A673 (cell line): ENCODE measurements around the gene BRSK1. TPM values are rescaled to one million over a fixed set of nuclear protein-coding genes. Genes with fewer than 3 reads are reported as not detected.

Experiments used
- BruUV-seq: library from RNA; stranded (reverse); fragments of 400-500 nt; replicated peaks from 2 replicates; lab custom pipeline; 2021; lab: Mats Ljungman, UMichigan
- CTCF ChIA-PET: fragments of 300-600 bp; sonication (Branson Sonifier 250); formaldehyde crosslinking; loops from one replicate; lab custom pipeline; 2022; ENCODE audit warnings: antibody characterized with exemption; lab: Charles Lee
- POLR2A ChIA-PET: fragments of 300-600 bp; sonication (Branson Sonifier 250); formaldehyde crosslinking; loops from one replicate; lab custom pipeline; 2022; ENCODE audit warnings: antibody characterized with exemption; ENCODE audit not compliant: low non-redundant PET; lab: Charles Lee
- DNase-seq: peaks from one replicate; pipeline ENCODE4 v3.0.0-alpha.2; 2015; ENCODE audit warnings: low spot score
- H3K27ac ChIP-seq: fragments of 200-600 bp; sonication (generic); 2 replicates; pipeline ENCODE4 v1.5.1; 2016; ENCODE audit warnings: mixed run types, low read depth, mild to moderate bottlenecking, mixed read lengths, antibody characterized with exemption, low read length; ENCODE audit not compliant: poor library complexity, severe bottlenecking
- H3K27me3 ChIP-seq: fragments of 200-600 bp; sonication (generic); replicated peaks from 2 replicates; pipeline ENCODE4 v1.6.1; 2017; ENCODE audit warnings: mixed run types, low read depth, mild to moderate bottlenecking, mixed read lengths, antibody characterized with exemption, low read length; ENCODE audit not compliant: insufficient read depth, poor library complexity
- H3K36me3 ChIP-seq: fragments of 200-600 bp; sonication (generic); 2 replicates; pipeline ENCODE4 v1.6.1; 2016; ENCODE audit warnings: mixed run types, mild to moderate bottlenecking, mixed read lengths, antibody characterized with exemption, low read length; ENCODE audit not compliant: insufficient read depth, poor library complexity, severe bottlenecking
- H3K4me1 ChIP-seq: fragments of 200-600 bp; sonication (generic); 2 replicates; pipeline ENCODE4 v1.6.1; 2017; ENCODE audit warnings: mixed run types, mild to moderate bottlenecking, mixed read lengths, antibody characterized with exemption, low read length; ENCODE audit not compliant: insufficient read depth, poor library complexity, severe bottlenecking
- H3K4me3 ChIP-seq: fragments of 200-600 bp; sonication (generic); 2 replicates; pipeline ENCODE4 v1.5.1; 2016; ENCODE audit warnings: low read depth, mixed run types, mild to moderate bottlenecking, mixed read lengths, low read length; ENCODE audit not compliant: poor library complexity, severe bottlenecking
- H3K9me3 ChIP-seq: fragments of 200-600 bp; sonication (generic); 2 replicates; pipeline ENCODE4 v1.6.1; 2016; ENCODE audit warnings: mixed run types, low read depth, mild to moderate bottlenecking, mixed read lengths, antibody characterized with exemption, low read length; ENCODE audit not compliant: poor library complexity, severe bottlenecking
- CTCF ChIP-seq: fragments of 300-800, 200-600 bp; sonication (generic); conservative IDR thresholded peaks from 2 replicates; pipeline ENCODE4 v1.5.1; 2017; ENCODE audit warnings: low read depth, mild to moderate bottlenecking, antibody characterized with exemption, low read length, moderate library complexity, mixed read lengths
- EZH2 ChIP-seq: fragments of 200-600 bp; sonication (generic); IDR thresholded peaks from 2 replicates; pipeline ENCODE4 v1.6.1; 2017; ENCODE audit warnings: borderline replicate concordance, low read depth, mild to moderate bottlenecking, mixed read lengths, antibody characterized with exemption, low read length; ENCODE audit not compliant: poor library complexity, severe bottlenecking
- intact Hi-C: fragments of 100-400 bp; cut with micrococcal nuclease; formaldehyde crosslinking; loops from one replicate; pipeline ENCODE4 v1.10.0; 2022; ENCODE audit not compliant: unreplicated experiment
- total RNA-seq: library from RNA; stranded (reverse); gene quantifications from 2 replicates; pipeline ENCODE4 v1.2.3, GENCODE V29; 2021

Gene BRSK1
- total RNA-seq, 1 experiment from 2014 or later, result 30.5 TPM

GRCh38 chr19:55242517-55242916, 41.3 kb upstream of the BRSK1 start:
- TF ChIP-seq EZH2 (no peak), CTCF (no peak)
- no TSS peak for BruUV-seq
- no peaks in the 10 kb centered on the region for H3K9me3 ChIP-seq
- H3K4me1 ChIP-seq, result no peaks in the 10 kb centered on the region
- no peak for DNase-seq
- no peaks in the 10 kb centered on the region for H3K27me3 ChIP-seq
- H3K36me3 ChIP-seq, result peaks cover 73% of the 10 kb centered on the region
- POLR2A ChIA-PET, result no interaction called here
- intact Hi-C loops, result no loop called here
- H3K27ac ChIP-seq, result no peak overlapping the region
- no peak overlapping the region for H3K4me3 ChIP-seq
- CTCF ChIA-PET, result no interaction called here

- Histone ChIP-seq H3K36me3 (peaks cover 61% of the 10 kb centered on the region), H3K27me3 (no peaks in the 10 kb centered on the region), H3K27ac (no peak overlapping the region), H3K4me1 (no peaks in the 10 kb centered on the region), H3K9me3 (no peaks in the 10 kb centered on the region), H3K4me3 (no peak overlapping the region)
- BruUV-seq, result TSS peak; percentile 21
- intact Hi-C loops, result no loop called here
- ChIA-PET CTCF (no interaction called here), POLR2A (no interaction called here)
- TF ChIP-seq EZH2 (no peak), CTCF (no peak)
- DNase-seq, result no peak
Measured at GRCh38 chr19:55244004-55244680, 39.7 kb upstream of the BRSK1 start.

- DNase-seq, result no peak
- ChIA-PET POLR2A (no interaction called here), CTCF (no interaction called here)
- no TSS peak for BruUV-seq
- H3K9me3 ChIP-seq, result no peaks in the 10 kb centered on the region
- H3K36me3 ChIP-seq, result peaks cover 49% of the 10 kb centered on the region
- TF ChIP-seq CTCF, result no peak
- TF ChIP-seq EZH2, result no peak
- H3K27me3 ChIP-seq, result no peaks in the 10 kb centered on the region
- H3K4me3 ChIP-seq, result no peak overlapping the region
- intact Hi-C loops, result no loop called here
- H3K4me1 ChIP-seq, result no peaks in the 10 kb centered on the region
- no peak overlapping the region for H3K27ac ChIP-seq
Measured at GRCh38 chr19:55245236-55245904, 38.4 kb upstream of the BRSK1 start.
